Fibroblast of lung (primary cell): ENCODE measurements around the gene NKPD1.

Source experiments
- EZH2 ChIP-seq: IDR thresholded peaks from 2 replicates; pipeline ENCODE4 v1.5.1; 2012; ENCODE audit warnings: low read length, control low read depth, mild to moderate bottlenecking; ENCODE audit errors: missing control alignments
- TF ChIP-seq, protein P1 (sequence below), 2 donors: IDR thresholded peaks in 1 of 2; conservative IDR thresholded peaks in 1 of 2; 1 replicate in 1 of 2; 2 replicates in 1 of 2; pipeline ENCODE4 v1.5.1; 2011 to 2012; ENCODE audit warnings: low read length in 2 of 2, control low read depth in 1 of 2, inconsistent platforms in 1 of 2, low read depth in 1 of 2, mild to moderate bottlenecking in 1 of 2

DNA sequence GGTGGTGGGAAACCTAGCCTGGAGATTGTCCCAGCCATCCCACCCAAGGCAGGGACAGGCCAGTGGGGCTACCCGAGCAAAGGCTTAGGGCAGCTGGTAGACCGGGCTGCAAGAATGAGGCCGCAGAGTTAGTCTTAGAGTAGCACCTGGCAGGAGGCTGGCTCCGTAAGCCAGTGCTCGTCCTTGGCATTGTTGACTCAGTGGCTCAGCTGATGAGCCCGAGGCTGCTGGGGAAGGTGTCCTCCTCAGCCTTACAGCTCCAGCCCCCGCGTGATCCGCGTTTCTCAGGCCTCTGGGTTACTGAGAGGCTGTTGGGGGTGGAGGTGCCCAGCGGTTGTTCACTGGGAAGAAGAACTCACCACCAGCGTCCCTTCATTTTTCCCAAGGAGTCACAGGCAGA, 43.1 kb downstream of the NKPD1 start:
- TF ChIP-seq, protein P1, sequence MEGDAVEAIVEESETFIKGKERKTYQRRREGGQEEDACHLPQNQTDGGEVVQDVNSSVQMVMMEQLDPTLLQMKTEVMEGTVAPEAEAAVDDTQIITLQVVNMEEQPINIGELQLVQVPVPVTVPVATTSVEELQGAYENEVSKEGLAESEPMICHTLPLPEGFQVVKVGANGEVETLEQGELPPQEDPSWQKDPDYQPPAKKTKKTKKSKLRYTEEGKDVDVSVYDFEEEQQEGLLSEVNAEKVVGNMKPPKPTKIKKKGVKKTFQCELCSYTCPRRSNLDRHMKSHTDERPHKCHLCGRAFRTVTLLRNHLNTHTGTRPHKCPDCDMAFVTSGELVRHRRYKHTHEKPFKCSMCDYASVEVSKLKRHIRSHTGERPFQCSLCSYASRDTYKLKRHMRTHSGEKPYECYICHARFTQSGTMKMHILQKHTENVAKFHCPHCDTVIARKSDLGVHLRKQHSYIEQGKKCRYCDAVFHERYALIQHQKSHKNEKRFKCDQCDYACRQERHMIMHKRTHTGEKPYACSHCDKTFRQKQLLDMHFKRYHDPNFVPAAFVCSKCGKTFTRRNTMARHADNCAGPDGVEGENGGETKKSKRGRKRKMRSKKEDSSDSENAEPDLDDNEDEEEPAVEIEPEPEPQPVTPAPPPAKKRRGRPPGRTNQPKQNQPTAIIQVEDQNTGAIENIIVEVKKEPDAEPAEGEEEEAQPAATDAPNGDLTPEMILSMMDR (conservative IDR thresholded peaks at IDR 0.05 in 1 of 2, IDR thresholded peaks at IDR 0.05 in 1 of 2; ENCODE audit: low read depth in 1 of 2, low read length in 2 of 2): no peak
- TF ChIP-seq EZH2: no peak
